Right ventricle myocardium inferior (tissue), 1 donor: Measurements from ENCODE around the gene FTH1. TPM values are rescaled to one million over a fixed set of nuclear protein-coding genes. Genes with fewer than 3 reads are reported as not detected.
"Not testable (repeated sequence)": the region's sequence is repeated elsewhere in the genome, so short reads cannot be mapped to it uniquely, and the experiment has no call there.

Source experiments
- ATAC-seq: fragments of 200-7000 bp; cut with Tn5 transposase; one replicate; pipeline ENCODE4 v1.9.1; 2020; ENCODE audit warnings: mild to moderate bottlenecking, moderate library complexity
- DNase-seq: peaks from one replicate; pipeline ENCODE4 v3.0.0; 2021; ENCODE audit errors: missing footprints
- intact Hi-C: fragments of 100-400 bp; cut with DNase I; formaldehyde crosslinking; loops from one replicate; pipeline ENCODE4 v1.11.0; 2022
- long read RNA-seq: library from polyadenylated mRNA; unstranded; transcript quantifications from one replicate; pipeline ENCODE4 v2.0.0, GENCODE V29; 2021
- total RNA-seq: library from RNA; stranded (reverse); fragmentation: NEBNext Ultra II Directional; extraction: Animal tissue kit (Norgen Biotek cat#: 25700); gene quantifications from one replicate; pipeline ENCODE4 v1.2.1, GENCODE V29; 2021
- donor health status: DM: no; HTN: yes; CAD: no; lungs with severe emphysema.

Gene FTH1
- total RNA-seq, result 2,493 TPM
- long read RNA-seq, transcript FTH1-201 (4 exons, 1,229 nt), result major isoform, 1,143 of 1,176 reads
- long read RNA-seq, partial matches to known transcripts, result 17 of 1,176 reads
- long read RNA-seq, other reads (novel, unspliced or antisense), result 10 of 1,176 reads

DNA sequence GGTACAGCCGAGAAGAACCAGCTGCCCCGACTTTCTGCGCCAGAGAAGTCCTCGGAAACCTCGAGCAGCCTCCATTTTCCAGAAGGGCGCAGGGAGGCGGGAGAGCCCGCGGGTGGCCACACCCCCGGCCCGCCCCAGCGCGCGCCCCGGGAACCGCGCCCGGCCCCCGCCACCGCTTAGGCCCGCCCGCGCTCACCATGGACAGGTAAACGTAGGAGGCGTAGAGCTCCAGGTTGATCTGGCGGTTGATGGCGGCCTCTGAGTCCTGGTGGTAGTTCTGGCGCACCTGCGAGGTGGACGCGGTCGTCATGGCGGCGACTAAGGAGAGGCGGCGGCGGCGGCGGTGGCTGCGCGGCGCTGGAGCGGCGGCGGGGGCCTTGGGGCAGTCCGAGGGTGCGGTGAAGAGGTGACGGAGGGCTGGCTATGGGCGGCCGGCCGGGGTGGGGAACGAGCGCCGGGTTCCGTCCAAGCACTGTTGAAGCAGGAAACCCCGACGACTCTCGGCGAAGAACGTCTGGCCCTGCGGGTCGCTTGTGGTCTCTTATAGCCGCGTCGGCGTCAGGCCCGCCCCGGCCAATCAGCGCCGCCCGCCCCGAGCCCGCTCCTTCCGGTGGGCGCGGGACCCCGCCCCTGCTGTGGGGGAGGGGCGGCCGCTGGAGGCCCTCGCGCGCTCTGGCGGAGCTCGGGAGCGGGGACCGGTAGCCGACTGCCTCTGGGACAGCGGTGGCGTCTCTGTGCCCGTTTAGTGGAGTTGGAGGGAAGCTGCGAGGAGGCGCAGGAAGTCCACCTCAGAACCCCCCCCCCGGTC, at the start of gene FTH1:
Gene FTH1, minus strand, starts transcription at position 519 of the 808 bp plus-strand sequence. Its CDS starts 209 bp downstream, at position 310.
- peak; percentile 96 for DNase-seq
- intact Hi-C loops, result loop anchor here (1.0 to 5.0 kb wide), 2 partner anchors 58 to 150 kb away; partner anchors contain the start of gene FADS1
- peak; percentile 85 for ATAC-seq

DNA sequence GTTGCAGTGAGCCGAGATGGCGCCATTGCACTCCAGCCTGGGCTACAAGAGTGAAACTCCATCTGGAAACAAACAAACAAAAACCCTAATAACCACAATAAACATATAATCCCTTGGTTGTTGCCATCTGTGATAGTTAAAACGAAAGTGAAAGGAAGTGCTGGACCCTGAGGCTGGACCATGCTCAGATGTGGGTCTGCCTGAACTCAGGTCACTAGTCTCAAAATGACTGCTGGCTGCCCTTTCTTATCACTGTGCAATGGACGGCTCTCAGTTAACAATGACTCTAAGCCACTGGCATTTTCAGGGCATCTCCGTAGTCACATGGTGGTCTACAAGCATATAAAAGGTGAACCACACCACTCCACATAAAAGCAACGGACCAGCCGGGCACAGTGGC, 48.2 kb upstream of the FTH1 start:
- DNase-seq (no peak), ATAC-seq (no peak)
- intact Hi-C loops, result no loop called here

DNA sequence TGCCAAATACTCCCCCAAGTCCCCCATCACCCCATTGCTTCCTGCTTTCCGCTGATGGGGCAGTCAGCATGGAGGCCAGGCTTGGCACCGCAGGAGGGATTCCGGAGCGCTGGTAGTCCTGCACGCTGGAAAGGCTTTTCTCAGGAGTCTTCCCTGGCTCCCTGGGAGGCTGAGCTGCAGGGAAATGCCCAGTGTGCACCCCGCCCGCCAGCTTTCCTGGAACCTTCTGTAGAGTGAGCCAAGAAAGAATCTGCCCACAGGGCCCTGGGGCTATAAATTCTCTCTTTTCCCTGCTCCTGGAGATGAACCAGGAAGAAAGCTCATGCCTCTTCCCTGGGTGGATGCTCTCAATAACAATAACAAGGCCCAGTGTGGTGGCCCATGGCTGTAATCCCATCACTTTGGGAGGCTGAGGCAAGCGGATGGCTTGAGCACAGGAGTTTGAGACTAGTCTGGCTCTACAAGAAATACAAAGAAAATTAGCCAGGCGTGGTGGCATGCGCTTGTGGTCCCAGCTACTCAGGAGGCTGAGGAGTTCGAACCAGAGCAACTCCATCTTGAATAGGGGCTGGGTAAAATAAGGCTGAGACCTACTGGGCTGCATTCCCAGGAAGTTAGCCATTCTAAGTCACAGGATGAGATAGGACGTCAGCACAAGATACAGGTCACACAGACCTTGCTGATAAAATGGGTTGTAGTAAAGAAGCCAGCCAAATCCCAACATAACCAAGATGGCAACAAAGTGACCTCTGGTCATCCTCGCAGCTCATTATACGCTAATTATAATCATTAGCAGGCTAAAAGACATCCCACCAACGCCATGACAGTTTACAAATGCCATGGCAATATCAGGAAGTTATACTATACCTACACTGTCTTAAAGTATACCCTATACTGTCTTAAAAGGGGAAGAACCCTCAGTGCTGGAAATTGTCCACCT, 46.4 kb upstream of the FTH1 start:
- DNase-seq (no peak), ATAC-seq (no peak)

DNA sequence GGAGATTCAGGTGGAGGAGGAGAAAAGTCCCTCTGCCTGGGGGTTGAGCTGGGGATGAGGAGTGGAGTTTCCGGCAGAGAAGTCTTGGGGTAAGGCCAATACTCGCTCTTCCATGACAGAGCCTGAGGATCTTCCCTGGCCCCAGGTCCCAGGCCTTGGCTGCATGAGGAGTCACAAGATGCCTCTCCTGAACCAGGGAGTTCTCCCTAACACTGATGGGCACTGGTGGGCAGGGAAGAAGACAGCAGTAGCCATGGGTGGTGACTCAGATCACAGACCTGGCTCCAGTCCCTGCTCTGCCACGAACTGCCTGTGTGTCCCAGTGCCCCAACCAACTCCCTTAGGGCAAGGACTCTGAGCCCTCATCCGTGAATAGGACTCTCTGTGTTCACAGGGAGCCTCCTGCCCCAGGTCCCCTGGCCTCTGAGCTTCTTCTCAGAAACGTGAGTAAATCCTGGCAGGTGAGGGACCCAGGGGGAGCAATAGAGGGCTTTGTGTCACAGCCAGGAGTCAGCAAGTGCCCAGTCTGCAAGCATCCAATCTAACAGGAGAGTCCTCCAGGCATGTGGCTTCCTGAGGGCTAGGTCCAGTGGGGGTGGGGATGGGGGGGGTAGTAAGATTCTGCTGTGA, 45.5 kb upstream of the FTH1 start:
- intact Hi-C loops, result no loop called here
- no peak for DNase-seq
- ATAC-seq, result no peak

More for the DNA sequence above, 46.4 kb upstream of the FTH1 start:
- intact Hi-C loops, result no loop called here

DNA sequence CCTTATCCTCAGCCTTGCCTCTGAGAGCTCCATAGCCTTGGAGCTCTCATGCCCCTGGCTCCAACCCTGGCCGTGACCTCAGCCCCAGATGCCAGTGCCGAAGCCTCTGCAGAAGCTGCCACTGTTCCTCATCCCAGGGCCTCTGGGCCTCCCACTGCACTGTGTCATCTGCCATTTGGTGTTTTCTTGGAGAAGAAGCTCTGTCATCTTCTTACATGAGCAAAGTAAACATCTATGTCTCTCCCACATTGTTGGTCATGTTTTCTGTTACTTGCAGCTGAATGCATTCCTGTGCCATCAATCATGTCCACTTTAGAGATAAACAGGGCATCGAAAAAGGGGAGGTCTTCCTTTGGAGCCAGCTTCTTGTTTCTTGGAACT, 45.0 kb upstream of the FTH1 start:
- ATAC-seq (no peak), DNase-seq (no peak)
- intact Hi-C loops, result no loop called here

DNA sequence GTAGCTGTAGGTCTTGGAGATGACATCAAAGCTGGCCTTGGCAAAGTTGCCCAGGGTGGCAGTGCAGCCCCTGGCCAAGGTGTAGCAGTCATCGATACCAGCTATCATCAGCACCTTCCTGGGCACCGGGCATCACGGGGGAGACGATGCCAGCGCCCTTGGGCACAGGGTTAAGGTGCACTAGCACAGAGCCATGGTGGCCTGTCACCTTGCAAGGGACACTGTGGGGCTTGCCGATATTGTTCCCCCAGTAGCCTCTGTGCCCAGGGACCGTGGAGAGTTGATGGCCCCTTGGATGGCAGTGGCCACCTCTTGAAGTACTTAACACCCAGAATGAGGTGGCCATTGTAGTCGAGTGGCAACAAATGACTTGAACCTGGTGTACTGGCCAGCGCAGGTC, 44.4 kb upstream of the FTH1 start:
- no peak for ATAC-seq

DNA sequence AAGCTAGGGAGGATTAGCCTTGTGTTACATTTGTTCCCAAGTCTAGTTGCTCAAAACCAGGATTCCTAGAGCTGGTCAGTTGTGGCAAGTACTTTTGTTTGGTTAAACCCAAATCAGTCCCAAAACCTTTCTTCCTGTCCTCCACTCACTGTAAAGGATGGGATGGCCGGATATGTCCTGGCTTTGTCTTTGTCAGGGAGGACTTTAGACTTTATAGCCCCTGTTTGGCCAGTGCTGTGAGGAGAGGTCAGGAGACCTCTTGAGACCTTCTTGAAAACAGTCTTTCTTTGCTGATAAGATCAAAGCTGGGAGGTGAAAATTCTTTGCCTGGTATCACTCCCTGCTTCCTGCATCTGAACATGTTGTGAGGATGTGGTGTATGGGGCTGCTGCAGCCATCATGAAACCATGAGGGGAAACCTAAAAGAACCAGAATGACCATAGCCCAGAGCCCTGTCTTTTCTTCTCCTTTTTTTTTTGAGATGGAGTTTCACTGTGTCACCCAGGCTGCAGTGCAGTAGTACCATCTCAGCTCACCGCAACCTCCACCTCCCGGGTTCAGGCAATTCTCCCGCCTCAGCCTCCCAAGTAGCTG, 43.6 kb upstream of the FTH1 start:
- intact Hi-C loops, result no loop called here
- no peak for DNase-seq
- no peak for ATAC-seq

More for the DNA sequence above, 44.4 kb upstream of the FTH1 start:
- intact Hi-C loops, result no loop called here
- DNase-seq, result no peak

DNA sequence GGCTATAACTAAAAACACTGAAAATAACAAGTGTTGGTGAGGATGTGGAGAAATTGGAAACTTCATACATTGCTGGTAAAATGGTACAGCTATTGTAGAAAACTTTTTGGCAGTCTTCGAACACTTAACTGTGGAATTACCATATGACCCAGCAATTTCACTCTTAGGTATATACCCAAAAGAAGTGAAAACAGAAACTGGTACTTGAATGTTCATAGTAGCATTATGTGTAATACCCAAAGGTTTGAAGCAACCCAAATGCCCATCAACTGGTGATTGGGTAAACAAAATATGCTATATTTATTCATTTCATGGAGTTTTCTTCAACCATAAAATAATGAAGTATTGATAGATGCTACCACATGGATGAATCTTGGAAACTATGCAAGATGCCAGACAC, 40.8 kb upstream of the FTH1 start:
- DNase-seq (no peak), ATAC-seq (no peak)
- intact Hi-C loops, result no loop called here

DNA sequence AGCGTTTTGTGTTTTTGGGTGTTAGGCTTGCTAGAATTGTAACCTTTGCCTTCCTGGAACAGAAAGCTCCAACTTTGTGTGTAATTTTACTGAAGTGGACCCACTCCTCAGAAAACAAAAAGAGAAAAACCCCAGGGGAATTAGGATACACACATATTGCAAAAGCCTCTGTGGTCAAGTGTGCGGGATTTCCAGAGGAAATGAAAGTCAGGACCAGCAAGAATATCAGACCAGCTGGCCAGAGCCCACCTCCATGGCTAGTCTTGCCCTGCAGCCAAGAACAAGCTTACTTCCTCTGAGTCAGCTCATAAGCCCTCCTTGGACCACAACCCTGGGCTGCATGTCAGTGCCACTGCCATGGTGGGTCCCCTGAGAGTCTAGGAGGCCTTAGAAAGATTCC, 37.0 kb upstream of the FTH1 start:
- ATAC-seq, result peak; percentile 47
- DNase-seq, result no peak
- intact Hi-C loops, result no loop called here

DNA sequence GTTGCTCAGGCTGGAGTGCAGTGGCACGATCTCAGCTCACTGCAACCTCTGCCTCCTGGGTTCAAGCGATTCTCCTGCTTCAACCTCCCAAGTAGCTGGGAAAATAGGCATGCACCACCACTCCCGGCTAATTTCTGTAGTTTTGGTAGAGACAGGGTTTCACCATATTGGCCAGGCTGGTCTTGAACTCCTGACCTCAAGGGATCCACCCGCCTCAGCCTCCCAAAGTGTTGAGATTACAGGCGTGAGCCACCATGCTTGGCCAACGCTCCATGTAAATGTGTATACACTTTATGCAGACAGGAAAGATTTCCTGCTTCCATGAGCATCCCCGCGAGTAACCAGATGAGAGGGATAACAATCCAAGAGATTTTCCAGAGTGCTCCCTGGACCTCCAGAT, 34.8 kb upstream of the FTH1 start:
- ATAC-seq, intact Hi-C loops, DNase-seq: not testable (repeated sequence)

DNA sequence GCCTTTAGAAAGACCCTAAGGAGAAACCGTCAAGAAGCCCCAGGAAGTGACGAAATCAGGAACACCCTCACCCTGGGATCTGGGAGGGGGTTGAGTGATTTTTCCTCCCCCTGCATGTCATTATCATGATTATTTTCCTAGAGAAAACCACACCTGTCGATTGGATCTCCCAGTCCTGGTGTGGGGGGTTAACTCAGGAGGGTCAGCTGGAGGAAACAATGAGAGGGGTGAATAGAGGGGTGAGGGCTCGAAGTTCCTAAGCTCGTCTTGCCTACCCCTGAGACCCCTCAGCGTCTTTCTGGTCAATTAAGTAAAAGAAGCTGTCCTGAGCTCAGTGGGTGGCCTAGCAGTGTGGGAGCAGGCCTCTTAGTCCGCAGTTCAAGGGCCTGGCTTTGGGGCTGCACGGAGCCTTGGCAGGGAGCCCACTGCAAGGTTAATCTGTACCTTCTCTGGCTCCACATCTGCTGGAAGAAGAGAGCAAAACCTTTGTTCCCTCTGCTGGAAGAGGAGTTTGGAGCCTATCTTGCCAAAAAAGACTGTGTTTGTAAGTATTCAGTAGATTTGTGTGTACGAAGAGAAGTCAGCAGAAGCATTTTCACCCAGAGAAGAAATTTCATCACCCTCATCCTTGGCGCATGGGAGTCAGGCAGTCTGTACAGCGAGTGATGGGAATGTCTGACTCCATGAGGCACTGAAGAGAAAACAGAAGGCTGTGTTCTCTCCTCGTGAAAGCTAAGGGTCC, 34.2 kb upstream of the FTH1 start:
- ATAC-seq, result peak; percentile 45
- DNase-seq, result no peak
- intact Hi-C loops, result no loop called here

DNA sequence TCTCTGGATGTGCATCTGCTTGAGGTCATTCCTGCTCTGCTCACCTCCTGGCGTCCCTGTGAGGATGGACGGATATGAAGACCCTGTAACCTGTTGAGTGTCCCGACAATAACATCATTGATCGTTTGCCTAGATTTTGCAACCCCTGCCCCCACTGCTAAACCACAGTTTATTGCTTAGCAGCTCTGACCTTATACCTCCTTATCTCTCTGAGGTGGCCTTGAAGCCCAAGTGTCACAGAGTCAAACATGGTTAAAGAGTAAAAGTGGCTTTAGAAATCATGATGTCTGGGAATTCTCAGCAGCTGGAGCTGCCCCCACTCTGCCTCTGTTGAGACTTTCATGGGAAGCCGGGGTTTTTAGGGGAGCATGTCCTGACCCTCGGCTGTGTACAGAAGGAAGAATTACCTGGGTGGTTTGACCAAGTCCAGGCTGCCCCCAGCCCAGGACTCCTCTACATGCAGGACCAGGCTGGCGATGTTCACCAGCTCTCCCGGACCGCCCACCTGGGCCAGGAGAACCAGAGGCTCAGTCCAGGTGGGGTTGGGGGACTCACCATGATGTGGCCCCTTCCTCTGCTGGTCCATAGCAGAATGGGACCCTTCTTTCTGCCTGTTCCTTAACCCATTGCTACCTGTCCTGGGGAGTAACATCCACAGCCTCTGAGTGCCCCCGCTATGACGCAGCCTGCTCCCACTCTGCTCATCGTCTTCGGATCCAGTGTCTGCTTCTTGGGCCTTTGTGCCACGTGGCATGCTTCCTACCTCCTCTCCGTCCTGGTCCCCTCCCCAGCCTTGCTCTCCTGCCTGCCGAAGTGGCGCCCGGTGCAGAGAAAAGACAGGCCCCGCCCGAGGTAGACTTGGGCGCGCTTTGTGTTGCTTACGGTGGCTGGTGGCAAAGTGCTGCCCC, 33.4 kb upstream of the FTH1 start:
- ATAC-seq, result no peak
- intact Hi-C loops, result no loop called here
- no peak for DNase-seq

DNA sequence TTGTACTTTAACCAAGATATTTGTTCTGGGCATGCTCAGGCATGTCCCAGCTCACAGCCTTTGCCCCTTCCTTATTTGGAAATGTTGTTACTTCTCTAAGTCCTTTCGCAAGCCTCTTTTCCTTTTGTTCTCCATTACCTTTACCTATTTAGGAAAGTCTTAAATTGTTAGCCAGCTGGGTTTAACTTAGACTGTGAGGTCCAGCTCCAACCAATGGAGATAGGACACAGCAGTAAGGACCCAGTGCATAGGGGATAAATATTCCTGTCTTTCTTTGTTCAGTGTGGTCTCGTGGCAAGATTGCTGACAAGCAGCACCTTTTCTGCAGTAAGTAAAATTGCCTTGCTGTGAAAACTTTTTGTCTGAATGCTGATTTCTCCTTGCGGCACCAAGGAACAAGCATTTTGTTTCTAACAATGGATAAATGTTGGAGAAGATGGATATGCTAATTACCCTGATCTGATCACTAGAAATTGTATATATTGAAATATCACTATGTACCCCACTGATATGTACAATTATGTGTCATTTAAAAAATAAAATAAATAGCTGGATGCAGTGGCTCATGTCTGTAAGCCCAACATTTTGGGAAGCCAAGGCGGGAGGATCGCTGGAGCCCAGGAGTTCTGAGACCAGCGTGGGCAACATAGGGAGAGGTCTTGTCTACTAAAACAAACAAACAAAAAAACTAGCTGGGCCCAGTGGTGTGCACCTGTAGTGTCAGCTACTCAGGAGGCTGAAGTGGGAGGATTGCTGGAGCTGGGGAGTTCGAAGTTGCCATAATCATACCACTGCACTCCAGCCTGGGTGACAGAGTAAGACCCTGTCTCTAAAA, 31.9 kb upstream of the FTH1 start:
- ATAC-seq (no peak), DNase-seq (no peak)
- intact Hi-C loops, result no loop called here

DNA sequence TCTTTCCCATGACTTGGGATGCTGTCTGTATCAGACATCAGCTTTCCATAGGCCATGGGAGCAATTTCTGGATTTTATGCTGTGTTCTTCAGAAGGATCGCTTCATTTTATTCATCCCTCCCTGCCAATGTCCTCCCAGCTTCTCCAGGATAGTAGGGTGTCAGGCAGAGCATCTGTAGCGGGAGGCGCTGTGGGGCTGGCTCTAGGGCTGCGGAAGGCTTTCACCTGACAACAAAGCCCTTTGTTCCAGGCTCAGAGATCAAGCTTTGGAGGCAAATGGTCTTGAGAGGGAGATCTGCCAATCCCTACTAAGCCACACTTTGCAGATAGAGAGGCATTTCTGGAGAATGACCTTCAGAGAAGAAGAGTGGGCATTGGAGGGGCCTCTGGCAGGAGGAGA, 29.5 kb upstream of the FTH1 start:
- no peak for DNase-seq
- ATAC-seq, result no peak
- intact Hi-C loops, result no loop called here

DNA sequence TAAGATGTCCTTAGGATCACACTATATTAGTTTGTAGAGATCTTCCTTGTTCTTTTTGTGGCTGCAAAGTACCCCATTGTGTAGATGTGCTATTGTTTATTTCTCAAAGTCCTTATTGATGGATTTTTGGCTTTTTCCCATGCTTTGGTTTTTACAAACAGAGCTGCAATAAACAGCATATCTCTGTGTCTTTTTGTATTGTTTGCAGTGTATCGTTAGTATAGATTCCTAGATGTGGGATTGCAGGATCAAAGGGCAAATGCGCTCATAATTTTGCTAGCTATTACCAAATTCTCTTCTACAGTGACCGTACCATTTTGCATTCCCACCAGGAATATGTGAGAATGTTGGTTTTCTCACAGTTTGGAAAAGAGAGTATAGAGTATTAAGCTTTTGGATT, 27.5 kb upstream of the FTH1 start:
- DNase-seq (no peak), ATAC-seq (no peak)
- intact Hi-C loops, result no loop called here

DNA sequence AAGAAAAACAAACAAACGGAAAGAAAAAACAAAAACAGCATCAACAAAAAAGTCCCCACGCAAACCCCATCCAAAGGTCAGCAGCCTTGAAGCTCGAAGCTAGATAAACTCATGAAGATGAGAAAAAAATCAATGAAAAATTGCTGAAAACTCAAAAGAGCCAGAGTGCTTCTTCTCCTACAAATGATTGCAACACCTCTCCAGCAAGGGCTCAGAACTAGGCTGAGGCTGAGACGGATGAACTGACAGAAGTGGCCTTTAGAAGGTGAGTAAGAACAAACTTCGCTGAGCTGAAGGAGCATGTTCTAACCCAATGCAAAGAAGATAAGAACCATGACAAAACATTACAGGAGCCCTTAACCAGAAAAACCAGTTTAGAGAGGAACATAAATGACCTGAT, 18.4 kb upstream of the FTH1 start:
- ATAC-seq (no peak), DNase-seq (no peak)
- intact Hi-C loops, result no loop called here
